ENCODE results near the gene KRTAP10-3. TPM values are rescaled to one million over a fixed set of nuclear protein-coding genes. Genes with fewer than 3 reads are reported as not detected.

KRTAP10-3 gene
- total and polyA plus RNA-seq, 2 experiments from 2014 or later = not detected

- TF ChIP-seq ZNF462 (CRISPR knock-in tag; IDR thresholded peaks at IDR 0.05) (no peak), ZNF114 (CRISPR knock-in tag; IDR thresholded peaks at IDR 0.05) (no peak), ZNF331 (CRISPR knock-in tag; IDR thresholded peaks at IDR 0.05; ENCODE audit: low read depth) (no peak), CTCF (conservative IDR thresholded peaks at IDR 0.05; ENCODE audit: low read depth in 2 of 2) (no peak)
These were observed 35.8 kb downstream of the KRTAP10-3 start (continued) for GRCh38 chr21:44522753-44523204.

- H3K9me2 ChIP-seq (ENCODE audit: insufficient read depth) = 0 out of 2 replicates have a peak, but pooled peaks cover 8% of the 10 kb centered on the region
- H3K4me3 ChIP-seq = no peak overlapping the region
- no peak overlapping the region for H3K27ac Mint-ChIP-seq
- H4K20me1 ChIP-seq (replicated peaks; ENCODE audit: insufficient read depth) = no peaks in the 10 kb centered on the region
- no peaks in the 10 kb centered on the region for H3K27me3 ChIP-seq (ENCODE audit: insufficient read depth)
- no peak overlapping the region for H3K4me2 ChIP-seq
- H3K27me3 Mint-ChIP-seq (ENCODE audit: insufficient read depth, low read depth, poor library complexity) = peaks cover 6% of the 10 kb centered on the region
- no peak overlapping the region for H3K4me3 Mint-ChIP-seq
- H3K36me3 Mint-ChIP-seq (ENCODE audit: low read depth) = peaks cover 4% of the 10 kb centered on the region; the same call in 1 of the 3 replicates
- no peaks in the 10 kb centered on the region for H3K4me1 ChIP-seq (ENCODE audit: insufficient read depth)
- H2AFZ ChIP-seq = no peak overlapping the region
- no peaks in the 10 kb centered on the region for H3K79me2 ChIP-seq (replicated peaks; ENCODE audit: insufficient read depth)
- no peak overlapping the region for H3K27ac ChIP-seq (ENCODE audit: low read depth)
- H3F3A ChIP-seq (replicated peaks; ENCODE audit: low read depth) = no peaks in the 10 kb centered on the region
- no peak for DNase-seq (ENCODE audit: low spot score)
- H3K4me1 Mint-ChIP-seq = no peaks in the 10 kb centered on the region; the same call in 2 of the 3 replicates
- no peaks in the 10 kb centered on the region for H3K36me3 ChIP-seq (ENCODE audit: insufficient read depth)
- peak; percentile 35 for ATAC-seq
- peaks cover 3% of the 10 kb centered on the region; the same call in 1 of the 3 replicates for H3K9me3 Mint-ChIP-seq
- TF ChIP-seq NANOG (IDR thresholded peaks at IDR 0.05; ENCODE audit: borderline replicate concordance) (no peak), REST (IDR thresholded peaks at IDR 0.05; ENCODE audit: unreplicated experiment) (no peak), CTCF (conservative IDR thresholded peaks at IDR 0.05; ENCODE audit: low read depth in 2 of 2) (no peak)
These were observed 36.5 kb downstream of the KRTAP10-3 start for GRCh38 chr21:44521928-44522752.

Measured in GM23338 (cell line).